ENCODE data around the gene PANX2.

The PANX2 gene

GRCh38 chr22:50221410-50222300 lies 51.1 kb downstream of the PANX2 start:
- Histone ChIP-seq H3K4me1 (ENCODE audit: control insufficient read depth in 1 of 2, insufficient read depth in 2 of 2, low read length in 2 of 2) (peaks cover 0 to 4% of the 10 kb centered on the region in 2 donors), H3K9me3 (ENCODE audit: control insufficient read depth in 1 of 2, low read length in 2 of 2) (no peaks in the 10 kb centered on the region), H3K27ac (ENCODE audit: low read depth, low read length) (no peak overlapping the region), H3K27me3 (ENCODE audit: control insufficient read depth in 1 of 2, insufficient read depth in 2 of 2, low read length in 2 of 2) (no peaks in the 10 kb centered on the region), H3K36me3 (ENCODE audit: control insufficient read depth in 1 of 2, insufficient read depth in 2 of 2, low read length in 2 of 2) (peaks cover 43 to 85% of the 10 kb centered on the region in 2 donors), H3K4me3 (ENCODE audit: low read depth in 1 of 2, low read length in 2 of 2) (no peak overlapping the region), H3K9ac (ENCODE audit: low read depth in 1 of 2, low read length in 2 of 2) (no peak overlapping the region)

- H3K36me3 ChIP-seq (ENCODE audit: control insufficient read depth in 1 of 2, insufficient read depth in 2 of 2, low read length in 2 of 2): peaks cover 43 to 84% of the 10 kb centered on the region in 2 donors
Measured at GRCh38 chr22:50222508-50222907, 52.0 kb downstream of the PANX2 start.

GRCh38 chr22:50224071-50224470 lies 53.5 kb downstream of the PANX2 start:
- Histone ChIP-seq H3K4me1 (ENCODE audit: control insufficient read depth in 1 of 2, insufficient read depth in 2 of 2, low read length in 2 of 2) (peaks cover 0 to 4% of the 10 kb centered on the region in 2 donors), H3K27me3 (ENCODE audit: control insufficient read depth in 1 of 2, insufficient read depth in 2 of 2, low read length in 2 of 2) (no peaks in the 10 kb centered on the region), H3K9me3 (ENCODE audit: control insufficient read depth in 1 of 2, low read length in 2 of 2) (no peaks in the 10 kb centered on the region), H3K9ac (ENCODE audit: low read depth in 1 of 2, low read length in 2 of 2) (no peak overlapping the region), H3K4me3 (ENCODE audit: low read depth in 1 of 2, low read length in 2 of 2) (no peak overlapping the region), H3K36me3 (ENCODE audit: control insufficient read depth in 1 of 2, insufficient read depth in 2 of 2, low read length in 2 of 2) (peaks cover 33 to 75% of the 10 kb centered on the region in 2 donors), H3K27ac (ENCODE audit: low read depth, low read length) (no peak overlapping the region)

More at GRCh38 chr22:50222508-50222907, 52.0 kb downstream of the PANX2 start:
- no peak overlapping the region for H3K27ac ChIP-seq (ENCODE audit: low read depth, low read length)
- no peak overlapping the region for H3K4me3 ChIP-seq (ENCODE audit: low read depth in 1 of 2, low read length in 2 of 2)
- H3K9me3 ChIP-seq (ENCODE audit: control insufficient read depth in 1 of 2, low read length in 2 of 2): no peaks in the 10 kb centered on the region
- no peak overlapping the region for H3K9ac ChIP-seq (ENCODE audit: low read depth in 1 of 2, low read length in 2 of 2)
- H3K4me1 ChIP-seq (ENCODE audit: control insufficient read depth in 1 of 2, insufficient read depth in 2 of 2, low read length in 2 of 2): peaks cover 0 to 4% of the 10 kb centered on the region in 2 donors
- no peaks in the 10 kb centered on the region for H3K27me3 ChIP-seq (ENCODE audit: control insufficient read depth in 1 of 2, insufficient read depth in 2 of 2, low read length in 2 of 2)

GRCh38 chr22:50225200-50225969 lies 54.9 kb downstream of the PANX2 start:
- Histone ChIP-seq H3K36me3 (ENCODE audit: control insufficient read depth in 1 of 2, insufficient read depth in 2 of 2, low read length in 2 of 2) (peaks cover 30 to 74% of the 10 kb centered on the region in 2 donors), H3K4me3 (ENCODE audit: low read depth in 1 of 2, low read length in 2 of 2) (no peak overlapping the region), H3K27ac (ENCODE audit: low read depth, low read length) (no peak overlapping the region), H3K9ac (ENCODE audit: low read depth in 1 of 2, low read length in 2 of 2) (no peak overlapping the region), H3K4me1 (ENCODE audit: control insufficient read depth in 1 of 2, insufficient read depth in 2 of 2, low read length in 2 of 2) (no peaks in the 10 kb centered on the region), H3K27me3 (ENCODE audit: control insufficient read depth in 1 of 2, insufficient read depth in 2 of 2, low read length in 2 of 2) (no peaks in the 10 kb centered on the region), H3K9me3 (ENCODE audit: control insufficient read depth in 1 of 2, low read length in 2 of 2) (no peaks in the 10 kb centered on the region)

GRCh38 chr22:50226063-50226874 lies 55.7 kb downstream of the PANX2 start:
- Histone ChIP-seq H3K9ac (ENCODE audit: low read depth in 1 of 2, low read length in 2 of 2) (no peak overlapping the region), H3K4me3 (ENCODE audit: low read depth in 1 of 2, low read length in 2 of 2) (no peak overlapping the region), H3K27me3 (ENCODE audit: control insufficient read depth in 1 of 2, insufficient read depth in 2 of 2, low read length in 2 of 2) (no peaks in the 10 kb centered on the region), H3K36me3 (ENCODE audit: control insufficient read depth in 1 of 2, insufficient read depth in 2 of 2, low read length in 2 of 2) (peaks cover 25 to 66% of the 10 kb centered on the region in 2 donors), H3K4me1 (ENCODE audit: control insufficient read depth in 1 of 2, insufficient read depth in 2 of 2, low read length in 2 of 2) (no peaks in the 10 kb centered on the region), H3K27ac (ENCODE audit: low read depth, low read length) (no peak overlapping the region), H3K9me3 (ENCODE audit: control insufficient read depth in 1 of 2, low read length in 2 of 2) (no peaks in the 10 kb centered on the region)

GRCh38 chr22:50226875-50227165 lies 56.3 kb downstream of the PANX2 start:
- H3K27me3 ChIP-seq (ENCODE audit: control insufficient read depth in 1 of 2, insufficient read depth in 2 of 2, low read length in 2 of 2): no peaks in the 10 kb centered on the region
- peaks cover 19 to 60% of the 10 kb centered on the region in 2 donors for H3K36me3 ChIP-seq (ENCODE audit: control insufficient read depth in 1 of 2, insufficient read depth in 2 of 2, low read length in 2 of 2)
- H3K4me1 ChIP-seq (ENCODE audit: control insufficient read depth in 1 of 2, insufficient read depth in 2 of 2, low read length in 2 of 2): no peaks in the 10 kb centered on the region
- H3K9me3 ChIP-seq (ENCODE audit: control insufficient read depth in 1 of 2, low read length in 2 of 2): no peaks in the 10 kb centered on the region
- no peak overlapping the region for H3K27ac ChIP-seq (ENCODE audit: low read depth, low read length)
- no peak overlapping the region for H3K9ac ChIP-seq (ENCODE audit: low read depth in 1 of 2, low read length in 2 of 2)
- H3K4me3 ChIP-seq (ENCODE audit: low read depth in 1 of 2, low read length in 2 of 2): no peak overlapping the region

- no peaks in the 10 kb centered on the region for H3K27me3 ChIP-seq (ENCODE audit: control insufficient read depth in 1 of 2, insufficient read depth in 2 of 2, low read length in 2 of 2)
- H3K9me3 ChIP-seq (ENCODE audit: control insufficient read depth in 1 of 2, low read length in 2 of 2): no peaks in the 10 kb centered on the region
- H3K27ac ChIP-seq (ENCODE audit: low read depth, low read length): no peak overlapping the region
- H3K4me1 ChIP-seq (ENCODE audit: control insufficient read depth in 1 of 2, insufficient read depth in 2 of 2, low read length in 2 of 2): no peaks in the 10 kb centered on the region
- H3K9ac ChIP-seq (ENCODE audit: low read depth in 1 of 2, low read length in 2 of 2): no peak overlapping the region
- H3K36me3 ChIP-seq (ENCODE audit: control insufficient read depth in 1 of 2, insufficient read depth in 2 of 2, low read length in 2 of 2): peaks cover 17 to 59% of the 10 kb centered on the region in 2 donors
- H3K4me3 ChIP-seq (ENCODE audit: low read depth in 1 of 2, low read length in 2 of 2): no peak overlapping the region
Measured at GRCh38 chr22:50227579-50228215, 57.2 kb downstream of the PANX2 start.

GRCh38 chr22:50228366-50228765 lies 57.8 kb downstream of the PANX2 start:
- H3K9ac ChIP-seq (ENCODE audit: low read depth in 1 of 2, low read length in 2 of 2): no peak overlapping the region
- H3K4me1 ChIP-seq (ENCODE audit: control insufficient read depth in 1 of 2, insufficient read depth in 2 of 2, low read length in 2 of 2): no peaks in the 10 kb centered on the region
- no peak overlapping the region for H3K4me3 ChIP-seq (ENCODE audit: low read depth in 1 of 2, low read length in 2 of 2)
- H3K9me3 ChIP-seq (ENCODE audit: control insufficient read depth in 1 of 2, low read length in 2 of 2): no peaks in the 10 kb centered on the region
- peaks cover 18 to 59% of the 10 kb centered on the region in 2 donors for H3K36me3 ChIP-seq (ENCODE audit: control insufficient read depth in 1 of 2, insufficient read depth in 2 of 2, low read length in 2 of 2)
- H3K27me3 ChIP-seq (ENCODE audit: control insufficient read depth in 1 of 2, insufficient read depth in 2 of 2, low read length in 2 of 2): no peaks in the 10 kb centered on the region
- no peak overlapping the region for H3K27ac ChIP-seq (ENCODE audit: low read depth, low read length)

GRCh38 chr22:50229370-50229769 lies 58.8 kb downstream of the PANX2 start:
- no peak overlapping the region for H3K9ac ChIP-seq (ENCODE audit: low read depth in 1 of 2, low read length in 2 of 2)
- no peaks in the 10 kb centered on the region for H3K4me1 ChIP-seq (ENCODE audit: control insufficient read depth in 1 of 2, insufficient read depth in 2 of 2, low read length in 2 of 2)
- no peak overlapping the region for H3K4me3 ChIP-seq (ENCODE audit: low read depth in 1 of 2, low read length in 2 of 2)
- no peaks in the 10 kb centered on the region for H3K27me3 ChIP-seq (ENCODE audit: control insufficient read depth in 1 of 2, insufficient read depth in 2 of 2, low read length in 2 of 2)
- H3K36me3 ChIP-seq (ENCODE audit: control insufficient read depth in 1 of 2, insufficient read depth in 2 of 2, low read length in 2 of 2): peaks cover 10 to 59% of the 10 kb centered on the region in 2 donors
- H3K9me3 ChIP-seq (ENCODE audit: control insufficient read depth in 1 of 2, low read length in 2 of 2): no peaks in the 10 kb centered on the region
- H3K27ac ChIP-seq (ENCODE audit: low read depth, low read length): no peak overlapping the region
